Measurements from ENCODE around the gene PHF12. TPM values are rescaled to one million over a fixed set of nuclear protein-coding genes. Genes with fewer than 3 reads are reported as not detected.

Gene PHF12
- polyA plus RNA-seq, 2 of the 4 experiments (the other 2 are of a cell fraction): 25.3 to 29.9 TPM

GRCh38 chr17:28926366-28926765 is 25.0 kb downstream of the PHF12 start:
- 94% methylated on average over 2 of the region's 2 CpGs for WGBS (ENCODE audit: missing lambda C conversion rate)
- no peak for FAIRE-seq
- ATAC-seq: no peak
- no peak for TF ChIP-seq RCOR1 (IDR thresholded peaks at IDR 0.05; ENCODE audit: low read depth, low read length)
- no peak for TF ChIP-seq CHD2 (IDR thresholded peaks at IDR 0.05; ENCODE audit: low read length, partially characterized antibody)
- no peak for TF ChIP-seq BHLHE40 (IDR thresholded peaks at IDR 0.05; ENCODE audit: low read depth, low read length)
- no peak for TF ChIP-seq NPAS2 (CRISPR knock-in tag; IDR thresholded peaks at IDR 0.05; ENCODE audit: borderline replicate concordance)
- no peak for TF ChIP-seq CBX8 (IDR thresholded peaks at IDR 0.05)
- TF ChIP-seq MAFK (IDR thresholded peaks at IDR 0.05; ENCODE audit: partially characterized antibody): no peak
- no peak for TF ChIP-seq ZC3H11A (IDR thresholded peaks at IDR 0.05)
- TF ChIP-seq REST (IDR thresholded peaks at IDR 0.05): no peak
- TF ChIP-seq ATOH8 (CRISPR knock-in tag; IDR thresholded peaks at IDR 0.05; ENCODE audit: low read depth): no peak
- no peak for TF ChIP-seq HOXB5 (CRISPR knock-in tag; IDR thresholded peaks at IDR 0.05)
- TF ChIP-seq RFX5 (IDR thresholded peaks at IDR 0.05): no peak
- no peak for TF ChIP-seq HEYL (CRISPR knock-in tag; IDR thresholded peaks at IDR 0.05)
- TF ChIP-seq RNF2 (IDR thresholded peaks at IDR 0.05; ENCODE audit: borderline replicate concordance, low read depth): no peak
- TF ChIP-seq, protein P1, sequence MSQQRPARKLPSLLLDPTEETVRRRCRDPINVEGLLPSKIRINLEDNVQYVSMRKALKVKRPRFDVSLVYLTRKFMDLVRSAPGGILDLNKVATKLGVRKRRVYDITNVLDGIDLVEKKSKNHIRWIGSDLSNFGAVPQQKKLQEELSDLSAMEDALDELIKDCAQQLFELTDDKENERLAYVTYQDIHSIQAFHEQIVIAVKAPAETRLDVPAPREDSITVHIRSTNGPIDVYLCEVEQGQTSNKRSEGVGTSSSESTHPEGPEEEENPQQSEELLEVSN (IDR thresholded peaks at IDR 0.05; ENCODE audit: borderline replicate concordance, low read depth): no peak
- TF ChIP-seq, protein P2, sequence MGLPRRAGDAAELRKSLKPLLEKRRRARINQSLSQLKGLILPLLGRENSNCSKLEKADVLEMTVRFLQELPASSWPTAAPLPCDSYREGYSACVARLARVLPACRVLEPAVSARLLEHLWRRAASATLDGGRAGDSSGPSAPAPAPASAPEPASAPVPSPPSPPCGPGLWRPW (IDR thresholded peaks at IDR 0.05): no peak
- TF ChIP-seq ESRRA (IDR thresholded peaks at IDR 0.05; ENCODE audit: borderline replicate concordance, low read length): no peak
- TF ChIP-seq EHF (CRISPR knock-in tag; IDR thresholded peaks at IDR 0.05): no peak
- ChIA-PET POLR2A (no interaction called here), CTCF (interaction anchor here (0.5 to 38.2 kb wide), 8 partner anchors 8 to 251 kb away, joined by 3 to 685 read pairs (median 6); partner anchors contain the start of genes DHRS13 and FLOT2)
- Histone ChIP-seq H3K27ac (no peak overlapping the region), H3K4me1 (0 out of 3 replicates have a peak, but pooled peaks cover 4% of the 10 kb centered on the region), H3K4me3 (no peak overlapping the region), H3K4me2 (no peak overlapping the region), H3K9me3 (0 out of 3 replicates have a peak, but pooled peaks cover 3% of the 10 kb centered on the region)
- DNase-seq (ENCODE audit: low read depth in 1 of 2, low spot score in 1 of 2): no peak

- H3K4me2 ChIP-seq: no peak overlapping the region
- POLR2A ChIA-PET: no interaction called here
- CTCF ChIA-PET: interaction anchor here (0.5 to 38.2 kb wide), 8 partner anchors 8 to 251 kb away, joined by 3 to 685 read pairs (median 6); partner anchors contain the start of genes DHRS13 and FLOT2
- DNase-seq (ENCODE audit: low read depth in 1 of 2, low spot score in 1 of 2) (no peak), ATAC-seq (no peak), FAIRE-seq (no peak)
- H3K4me3 ChIP-seq: no peak overlapping the region
- H3K4me1 ChIP-seq: 0 out of 3 replicates have a peak, but pooled peaks cover 4% of the 10 kb centered on the region
- H3K9me3 ChIP-seq: 0 out of 3 replicates have a peak, but pooled peaks cover 3% of the 10 kb centered on the region
- H3K27ac ChIP-seq: no peak overlapping the region
- 40% methylated on average over 2 of the region's 2 CpGs for WGBS (ENCODE audit: missing lambda C conversion rate)
- TF ChIP-seq HOXA7 (CRISPR knock-in tag; IDR thresholded peaks at IDR 0.05) (no peak), ZFP36 (IDR thresholded peaks at IDR 0.05; ENCODE audit: borderline replicate concordance, partially characterized antibody) (no peak), NPAS2 (CRISPR knock-in tag; IDR thresholded peaks at IDR 0.05; ENCODE audit: borderline replicate concordance) (no peak), FOXS1 (CRISPR knock-in tag; IDR thresholded peaks at IDR 0.05) (no peak), JUN (IDR thresholded peaks at IDR 0.05) (no peak), CHD2 (IDR thresholded peaks at IDR 0.05; ENCODE audit: low read length, partially characterized antibody) (no peak), TP53 (CRISPR knock-in tag; IDR thresholded peaks at IDR 0.05) (no peak), BHLHE40 (IDR thresholded peaks at IDR 0.05; ENCODE audit: low read depth, low read length) (no peak), ZNF302 (CRISPR knock-in tag; IDR thresholded peaks at IDR 0.05) (no peak), KDM5A (IDR thresholded peaks at IDR 0.05) (no peak), FOSB (CRISPR knock-in tag; IDR thresholded peaks at IDR 0.05) (no peak), RAD21 (conservative IDR thresholded peaks at IDR 0.05 in 1 of 2, IDR thresholded peaks at IDR 0.05 in 1 of 2) (no peak), SREBF2 (IDR thresholded peaks at IDR 0.05) (no peak), NFE2L2 (conservative IDR thresholded peaks at IDR 0.05; ENCODE audit: low read length) (no peak), HDAC2 (IDR thresholded peaks at IDR 0.05) (no peak)
- TF ChIP-seq, protein P3, sequence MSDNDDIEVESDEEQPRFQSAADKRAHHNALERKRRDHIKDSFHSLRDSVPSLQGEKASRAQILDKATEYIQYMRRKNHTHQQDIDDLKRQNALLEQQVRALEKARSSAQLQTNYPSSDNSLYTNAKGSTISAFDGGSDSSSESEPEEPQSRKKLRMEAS (IDR thresholded peaks at IDR 0.05): no peak
Observed at GRCh38 chr17:28925912-28926365, 25.4 kb downstream of the PHF12 start.

All from A549 (cell line).